ENCODE results near the gene OGFR.
A peak's percentile ranks its signal among the peaks of the same experiment; 100 is the strongest.

OGFR gene

GRCh38 chr20:62814709-62815065 lies 10.1 kb downstream of the OGFR start:
- no peak overlapping the region for H3K4me3 ChIP-seq (ENCODE audit: control insufficient read depth, low read depth, low read length)
- no peak for TF ChIP-seq CTCF (conservative IDR thresholded peaks at IDR 0.05; ENCODE audit: control insufficient read depth, insufficient read depth, low read depth, low read length)

GRCh38 chr20:62815066-62815991 lies 10.7 kb downstream of the OGFR start:
- no peak overlapping the region for H3K4me3 ChIP-seq (ENCODE audit: control insufficient read depth, low read depth, low read length)
- TF ChIP-seq CTCF (conservative IDR thresholded peaks at IDR 0.05; ENCODE audit: control insufficient read depth, insufficient read depth, low read depth, low read length), result no peak
- DNase-seq (ENCODE audit: low read depth), result peak; percentile 48

More at GRCh38 chr20:62814709-62815065, 10.1 kb downstream of the OGFR start:
- DNase-seq (ENCODE audit: low read depth), result no peak

DNA sequence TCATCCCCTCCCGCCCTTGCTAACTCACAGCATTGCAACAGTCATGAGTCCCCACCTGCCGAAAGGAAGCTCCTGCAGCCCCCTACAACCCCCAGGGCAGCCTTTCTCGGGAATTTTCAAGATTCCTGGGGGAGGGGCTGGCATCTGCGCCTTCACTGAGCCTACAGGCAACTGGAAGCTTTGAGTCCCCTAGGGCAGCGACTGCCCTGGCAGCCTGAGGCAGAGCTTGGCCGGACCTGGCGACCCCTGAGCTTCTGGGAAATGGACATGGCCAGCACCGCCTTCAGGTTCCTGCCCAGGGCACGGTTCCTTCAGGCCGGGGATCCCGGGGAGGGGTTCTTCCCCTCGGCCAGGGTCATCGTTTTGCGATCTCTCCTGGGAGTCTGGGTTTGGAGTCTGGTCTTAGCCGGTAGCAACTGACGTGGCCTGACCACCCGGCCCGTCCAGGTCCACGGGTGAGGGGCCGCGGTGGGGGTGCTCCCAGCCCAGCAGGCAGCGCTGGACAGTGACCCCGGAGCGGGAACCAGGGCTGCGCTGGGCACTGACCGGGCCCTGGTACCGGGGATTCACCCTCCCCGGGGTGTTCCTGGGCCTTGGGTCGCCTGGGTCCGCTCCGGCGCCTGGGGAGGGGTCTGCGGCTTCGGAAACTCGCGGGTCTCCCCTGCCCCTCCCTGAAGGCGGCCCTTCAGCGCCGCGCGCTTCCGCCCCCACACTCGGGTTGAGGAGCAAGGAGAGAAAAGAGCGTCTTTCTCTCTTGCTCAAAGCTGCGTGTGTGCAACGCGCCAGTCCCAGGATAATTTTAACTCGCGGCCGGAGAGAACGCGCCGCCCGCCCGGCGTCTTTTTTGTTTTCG lies 11.6 kb downstream of the OGFR start:
- no peak for DNase-seq (ENCODE audit: low read depth)
- H3K4me3 ChIP-seq (ENCODE audit: control insufficient read depth, low read depth, low read length), result no peak overlapping the region

DNA sequence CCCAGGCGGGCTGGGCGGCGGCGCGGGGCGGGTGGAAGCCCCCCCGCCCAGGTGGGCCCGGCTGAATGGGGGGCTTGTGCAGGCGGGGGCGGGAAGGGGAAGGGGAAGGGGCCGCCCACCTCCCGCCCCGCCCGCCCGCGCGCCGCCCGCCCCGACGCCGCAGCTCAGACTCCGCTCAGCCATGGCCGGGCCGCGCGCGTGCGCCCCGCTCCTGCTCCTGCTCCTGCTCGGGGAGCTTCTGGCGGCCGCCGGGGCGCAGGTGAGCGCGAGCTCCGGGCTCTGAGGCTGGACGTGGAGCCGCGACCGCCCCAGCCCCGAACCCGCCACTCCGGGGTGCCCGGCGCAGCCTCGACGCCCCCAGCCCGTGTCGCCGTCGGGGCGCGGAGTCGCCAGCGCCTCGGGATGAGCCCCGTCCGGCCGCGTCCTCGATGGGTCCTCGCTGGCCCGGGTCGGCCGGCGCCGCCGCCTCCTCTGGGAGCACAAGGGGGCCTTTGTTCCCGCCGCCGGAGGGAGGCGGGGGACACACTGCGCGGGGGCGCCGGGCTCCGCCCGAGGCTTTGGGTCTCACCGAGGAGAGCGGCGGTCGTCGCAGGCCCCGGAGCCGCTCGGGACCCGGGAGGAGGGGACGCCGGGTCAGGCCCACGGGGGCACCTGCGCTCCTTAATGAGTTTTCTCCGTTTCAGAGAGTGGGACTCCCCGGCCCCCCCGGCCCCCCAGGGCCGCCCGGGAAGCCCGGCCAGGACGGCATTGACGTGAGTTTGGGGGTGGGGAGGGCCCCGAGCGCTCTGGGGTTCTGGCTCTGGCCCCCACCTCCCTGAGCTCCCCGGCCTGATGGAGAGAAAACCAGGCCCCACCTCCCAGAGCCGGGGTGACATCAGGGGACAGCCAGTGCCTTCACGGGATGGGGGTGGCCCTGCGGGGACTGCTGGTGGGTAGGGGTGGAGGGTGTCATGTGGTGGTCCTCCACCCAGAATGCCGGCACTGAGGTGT lies 12.5 kb downstream of the OGFR start, which contains the start of gene COL9A3:
COL9A3 (plus strand) TSS at position 167 of the 990 bp plus-strand sequence; CDS start at position 182, 15 bp downstream.
- no peak within 1 kb of the TSS for H3K4me3 ChIP-seq (ENCODE audit: control insufficient read depth, low read depth, low read length)
- DNase-seq (ENCODE audit: low read depth), result no peak
- TF ChIP-seq CTCF (conservative IDR thresholded peaks at IDR 0.05; ENCODE audit: control insufficient read depth, insufficient read depth, low read depth, low read length), result no peak

More for the DNA sequence above, 11.6 kb downstream of the OGFR start:
- TF ChIP-seq CTCF (conservative IDR thresholded peaks at IDR 0.05; ENCODE audit: control insufficient read depth, insufficient read depth, low read depth, low read length), result no peak

- TF ChIP-seq CTCF (conservative IDR thresholded peaks at IDR 0.05; ENCODE audit: control insufficient read depth, insufficient read depth, low read depth, low read length), result no peak
- no peak for DNase-seq (ENCODE audit: low read depth)
- H3K4me3 ChIP-seq (ENCODE audit: control insufficient read depth, low read depth, low read length), result no peak overlapping the region
Observed at GRCh38 chr20:62817975-62818591, 13.4 kb downstream of the OGFR start.
